ENCODE measurements around the gene TMEM72.

GRCh38 chr10:44864637-44865288, 46.4 kb upstream of the TMEM72 start:
- TF ChIP-seq, protein P1, sequence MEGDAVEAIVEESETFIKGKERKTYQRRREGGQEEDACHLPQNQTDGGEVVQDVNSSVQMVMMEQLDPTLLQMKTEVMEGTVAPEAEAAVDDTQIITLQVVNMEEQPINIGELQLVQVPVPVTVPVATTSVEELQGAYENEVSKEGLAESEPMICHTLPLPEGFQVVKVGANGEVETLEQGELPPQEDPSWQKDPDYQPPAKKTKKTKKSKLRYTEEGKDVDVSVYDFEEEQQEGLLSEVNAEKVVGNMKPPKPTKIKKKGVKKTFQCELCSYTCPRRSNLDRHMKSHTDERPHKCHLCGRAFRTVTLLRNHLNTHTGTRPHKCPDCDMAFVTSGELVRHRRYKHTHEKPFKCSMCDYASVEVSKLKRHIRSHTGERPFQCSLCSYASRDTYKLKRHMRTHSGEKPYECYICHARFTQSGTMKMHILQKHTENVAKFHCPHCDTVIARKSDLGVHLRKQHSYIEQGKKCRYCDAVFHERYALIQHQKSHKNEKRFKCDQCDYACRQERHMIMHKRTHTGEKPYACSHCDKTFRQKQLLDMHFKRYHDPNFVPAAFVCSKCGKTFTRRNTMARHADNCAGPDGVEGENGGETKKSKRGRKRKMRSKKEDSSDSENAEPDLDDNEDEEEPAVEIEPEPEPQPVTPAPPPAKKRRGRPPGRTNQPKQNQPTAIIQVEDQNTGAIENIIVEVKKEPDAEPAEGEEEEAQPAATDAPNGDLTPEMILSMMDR (IDR thresholded peaks at IDR 0.05; ENCODE audit: poor library complexity): peak; percentile 99
- TF ChIP-seq EZH2phosphoT487 (IDR thresholded peaks at IDR 0.05; ENCODE audit: low read depth, severe bottlenecking, unreplicated experiment): no peak

Data from hepatocyte (in vitro differentiated cells).